Measurements from ENCODE around the gene FLAD1.

FLAD1 gene

DNA sequence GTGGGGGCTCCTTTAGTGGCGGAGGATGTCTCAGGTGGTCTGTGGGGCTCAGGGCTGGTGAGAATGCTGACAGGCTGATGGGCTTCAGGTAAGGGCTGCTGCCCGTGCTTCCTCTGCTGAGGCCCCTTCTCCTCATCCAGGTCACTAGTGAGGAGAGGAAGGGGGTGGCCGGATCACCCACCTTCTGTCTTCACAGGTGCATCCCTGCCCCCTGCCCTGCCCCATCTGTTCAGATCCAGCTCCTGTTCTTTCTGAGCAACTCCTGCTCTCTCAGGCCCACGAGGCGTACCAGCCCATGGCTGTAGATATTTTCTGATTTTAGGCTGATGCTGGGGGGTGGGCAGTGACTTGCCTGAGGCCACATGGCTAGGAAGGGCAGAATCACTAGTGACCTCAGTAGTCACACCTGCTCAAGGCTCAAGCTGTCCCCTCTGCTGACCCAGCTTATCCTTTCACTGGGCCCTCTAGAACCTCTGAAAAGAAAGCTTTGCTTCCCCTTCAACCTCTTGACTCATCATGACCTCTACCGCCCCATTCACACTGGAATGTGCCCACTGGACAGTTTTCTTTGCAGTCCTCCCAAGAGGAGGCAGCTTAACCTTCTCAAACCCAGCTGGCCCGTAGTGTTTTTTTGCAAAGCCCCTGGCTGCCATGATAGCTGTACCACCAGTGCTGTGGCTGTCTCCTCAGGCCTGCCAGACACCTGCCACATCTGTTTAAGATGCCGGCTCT is 35.6 kb downstream of the FLAD1 start:
- no peak for DNase-seq

DNA sequence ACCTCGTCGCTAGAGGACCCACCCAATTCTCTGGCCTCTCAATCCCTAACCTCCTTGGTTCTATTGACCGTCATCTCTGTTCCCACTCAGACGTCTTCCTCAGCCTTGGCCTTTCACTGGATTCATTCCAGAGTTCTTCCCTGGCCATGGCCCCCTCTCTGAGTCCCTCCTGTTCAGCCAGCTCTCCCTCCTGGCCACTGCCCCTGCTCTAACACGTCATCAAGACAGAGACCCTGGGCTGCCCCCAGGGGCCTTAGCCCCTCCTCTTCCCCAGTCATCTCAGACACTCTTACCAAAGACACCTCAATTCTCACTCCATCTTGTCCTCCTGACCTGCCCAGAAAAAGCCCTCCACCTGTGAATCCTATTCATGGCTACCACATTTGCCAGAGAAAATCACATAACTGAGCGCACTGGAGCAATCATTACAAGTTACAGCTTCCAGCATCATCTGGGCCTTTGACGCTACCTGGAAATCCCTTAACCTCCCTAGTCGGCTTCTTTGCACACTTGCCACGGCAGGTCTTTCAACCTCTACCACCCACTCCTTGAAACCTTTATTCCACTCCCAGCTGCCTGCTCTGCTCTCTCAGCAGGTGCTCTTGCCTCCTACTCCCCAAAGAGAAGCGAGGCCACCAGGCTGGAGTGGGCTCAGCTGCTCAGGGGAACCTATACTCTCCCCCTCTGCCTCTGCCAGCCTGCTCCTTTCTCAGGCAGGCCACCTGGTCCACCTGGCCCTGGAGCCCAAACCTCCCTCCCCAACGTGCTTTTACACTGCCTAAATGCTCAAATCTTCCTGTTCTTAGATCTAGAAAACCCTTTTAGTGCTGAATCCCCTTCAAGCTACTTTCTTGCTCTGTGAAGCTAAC is 36.5 kb downstream of the FLAD1 start:
- DNase-seq = no peak

DNA sequence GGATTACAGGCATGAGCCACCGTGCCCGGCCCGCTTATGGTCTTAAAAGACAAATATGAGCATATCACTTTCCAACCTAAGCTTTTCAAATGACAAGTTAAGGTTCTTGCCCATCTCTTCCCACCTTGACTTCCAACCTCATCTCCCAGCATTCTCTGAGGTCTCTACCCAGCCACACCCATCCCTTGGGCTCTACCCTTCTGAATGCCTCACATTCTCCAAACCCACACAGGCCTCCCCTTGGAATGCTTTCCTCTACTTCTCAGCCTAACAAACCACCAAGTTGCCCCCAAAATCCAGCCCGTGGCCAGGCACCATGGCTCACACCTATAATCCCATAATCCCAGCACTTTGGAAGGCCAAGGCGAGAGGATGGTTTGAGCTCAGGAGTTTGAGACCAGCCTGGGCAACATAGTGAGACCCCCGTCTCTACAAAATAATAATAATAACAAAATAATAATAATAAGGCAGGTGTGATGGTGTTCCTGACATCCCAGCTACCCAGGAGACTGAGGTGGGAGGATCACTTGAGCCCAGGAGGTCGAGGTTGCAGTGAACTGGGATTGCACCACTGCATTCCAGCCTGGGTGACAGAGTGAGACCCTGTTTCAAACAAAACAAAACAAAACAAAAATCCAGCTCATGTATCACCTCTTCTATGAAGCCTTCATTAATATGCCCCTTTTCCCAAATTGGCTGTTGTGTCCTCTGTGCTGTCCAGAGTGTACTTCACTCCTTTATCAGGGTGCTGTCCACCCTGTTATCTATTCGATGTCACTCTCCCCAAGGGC is 39.2 kb downstream of the FLAD1 start:
- DNase-seq = no peak

DNA sequence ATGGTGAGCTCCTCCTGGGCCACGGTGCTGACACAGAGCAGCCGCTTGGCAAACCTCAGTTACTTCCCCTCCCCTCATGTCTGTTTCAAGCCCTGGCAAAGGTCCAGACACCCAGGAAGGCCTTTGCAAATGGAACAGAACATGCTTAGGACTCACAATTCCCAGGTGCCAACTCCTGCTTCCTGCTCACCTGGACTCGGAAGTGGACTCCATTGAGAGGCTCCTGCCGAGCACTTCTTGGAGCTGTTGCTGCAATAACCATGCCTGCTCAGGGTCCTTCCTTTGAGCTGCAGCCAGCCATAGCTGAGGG is 39.7 kb downstream of the FLAD1 start:
- no peak for DNase-seq

DNA sequence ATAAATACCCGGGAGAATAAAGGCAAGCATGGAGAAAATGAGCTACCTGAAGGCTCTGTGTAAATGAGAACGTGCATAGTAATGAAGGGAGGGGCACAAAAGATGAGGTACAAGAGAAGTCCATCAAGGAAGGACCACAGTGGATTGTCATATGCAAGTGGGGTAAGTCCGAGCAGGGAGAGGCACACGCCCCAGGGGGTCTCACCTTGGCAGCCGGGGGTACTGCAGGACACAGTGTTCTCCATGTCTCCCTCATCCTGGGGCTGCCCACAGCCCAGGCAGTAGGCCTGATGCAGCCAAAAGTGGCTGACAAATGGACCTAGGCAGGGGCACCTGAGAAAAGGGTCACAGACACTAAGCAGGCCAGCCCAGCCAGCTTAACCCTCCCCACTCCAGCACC is 40.5 kb downstream of the FLAD1 start:
- no peak for DNase-seq

DNA sequence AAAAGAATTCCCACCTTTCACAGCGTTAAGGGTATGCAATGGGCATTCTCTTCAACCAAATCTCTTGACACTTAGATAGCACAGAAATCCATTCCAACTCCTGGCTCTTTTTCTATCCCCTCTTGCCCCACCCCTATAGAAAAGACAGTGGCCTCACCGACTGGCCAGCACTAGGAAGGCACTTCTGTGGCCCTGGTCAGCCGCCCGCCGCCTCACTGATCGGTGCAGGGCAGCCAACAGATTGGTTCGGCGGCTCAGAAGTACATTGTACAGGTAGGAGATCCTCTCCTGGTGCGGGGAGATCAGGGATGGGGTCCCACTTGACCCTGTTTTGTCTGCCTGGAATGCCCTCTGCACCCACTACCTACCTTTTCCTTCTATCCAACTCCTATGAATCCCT is 41.2 kb downstream of the FLAD1 start:
- no peak for DNase-seq

DNA sequence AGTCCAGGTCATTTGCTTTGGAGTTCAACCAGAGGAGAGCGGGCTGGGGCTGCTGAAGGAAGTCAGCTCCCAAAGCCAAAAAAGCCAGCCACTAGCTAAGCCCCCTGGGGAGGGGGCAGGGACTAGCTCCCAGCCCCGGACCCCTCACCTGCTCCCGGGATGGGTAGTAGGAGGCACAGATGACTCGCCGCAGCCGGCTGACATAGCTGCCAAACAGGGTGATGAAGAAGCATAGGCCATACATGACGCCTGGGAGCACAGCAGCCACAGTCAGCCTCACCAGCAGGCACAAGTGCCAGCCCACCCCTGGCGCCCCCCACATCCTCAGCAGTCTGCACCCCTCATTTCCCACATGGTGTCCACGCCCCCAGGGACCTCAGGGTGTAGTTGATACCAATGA is 43.0 kb downstream of the FLAD1 start:
- no peak for DNase-seq

DNA sequence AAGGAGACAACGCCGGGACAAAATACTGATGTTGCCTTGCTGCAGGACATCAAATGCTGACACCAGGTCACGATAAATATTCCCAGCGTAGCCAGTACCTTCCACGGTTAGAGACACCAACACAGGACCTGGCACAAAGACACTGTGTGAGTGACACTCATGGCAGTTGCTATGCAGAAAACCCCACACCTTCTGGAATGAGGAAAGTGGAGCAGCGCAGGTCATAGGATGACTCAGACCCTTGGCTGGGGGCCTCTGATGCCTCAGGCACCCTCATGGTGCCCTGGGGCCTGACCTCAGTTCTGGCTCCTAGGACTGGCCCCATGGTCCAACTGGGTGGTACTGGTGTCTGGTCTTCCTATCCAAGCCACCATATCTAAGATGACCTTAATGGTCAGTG is 43.4 kb downstream of the FLAD1 start:
- DNase-seq = no peak

DNA sequence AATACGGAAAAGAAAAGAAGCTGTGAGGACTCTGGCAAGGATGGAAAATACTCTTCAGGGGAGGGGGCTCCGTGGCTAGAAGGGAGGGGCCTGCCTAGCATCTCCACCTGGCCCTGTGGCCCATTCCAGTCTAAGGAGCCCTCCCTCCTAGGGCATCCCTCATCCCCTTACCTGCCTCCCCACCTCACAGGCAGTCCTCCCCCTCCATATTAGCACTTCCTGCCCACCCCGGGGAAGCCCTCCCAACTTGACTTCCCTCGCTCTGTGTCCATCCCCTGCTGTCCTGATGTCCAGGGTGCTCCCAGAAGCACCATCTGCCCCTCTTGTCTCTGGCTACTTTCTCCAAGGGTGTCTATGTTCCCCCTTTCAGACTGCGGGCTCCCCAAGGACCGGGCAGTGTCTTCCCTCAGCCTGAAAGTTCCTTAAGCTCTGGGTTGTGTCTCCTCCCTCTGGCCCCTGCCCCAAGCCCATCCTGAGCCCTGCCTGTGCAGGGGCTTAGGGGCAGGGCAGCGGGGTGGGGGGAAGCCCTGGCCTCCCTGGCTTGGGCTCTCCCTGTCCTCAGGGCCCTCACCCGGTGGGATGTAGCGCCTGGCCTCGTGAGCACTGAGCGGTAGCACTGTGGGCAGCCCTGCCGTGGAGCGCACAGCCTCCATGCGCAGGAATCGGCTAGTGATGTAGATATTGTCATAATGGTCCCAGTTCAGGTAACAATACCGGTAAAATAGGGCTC is 46.5 kb downstream of the FLAD1 start:
- DNase-seq = no peak

DNA sequence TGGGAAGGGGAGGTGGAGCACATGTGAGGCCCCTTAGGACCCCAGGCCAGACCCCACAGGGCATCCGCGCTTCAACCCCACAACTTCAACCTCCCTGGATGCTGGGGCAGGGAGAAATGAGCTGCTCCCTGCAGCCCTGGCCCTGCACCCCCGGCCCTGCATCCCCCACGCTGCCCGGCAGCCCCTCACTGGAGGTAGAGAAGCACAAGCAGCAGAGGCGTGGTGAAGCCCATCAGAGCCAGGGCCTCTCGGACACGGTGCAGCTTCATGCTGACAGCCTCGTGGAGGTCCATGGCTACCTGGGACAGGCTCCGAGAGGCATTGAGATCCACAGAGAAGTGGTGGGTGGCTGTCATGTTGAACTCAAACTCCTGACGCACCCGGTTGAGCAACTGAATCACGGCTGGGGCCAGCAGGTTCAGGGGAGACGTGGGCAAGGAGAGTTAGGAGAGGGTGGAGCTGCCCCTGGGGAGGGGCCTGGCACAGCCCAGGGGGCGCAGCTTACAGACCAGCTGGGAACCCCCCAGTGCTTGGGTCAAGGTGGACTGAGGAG is 47.2 kb downstream of the FLAD1 start:
- DNase-seq = no peak

DNA sequence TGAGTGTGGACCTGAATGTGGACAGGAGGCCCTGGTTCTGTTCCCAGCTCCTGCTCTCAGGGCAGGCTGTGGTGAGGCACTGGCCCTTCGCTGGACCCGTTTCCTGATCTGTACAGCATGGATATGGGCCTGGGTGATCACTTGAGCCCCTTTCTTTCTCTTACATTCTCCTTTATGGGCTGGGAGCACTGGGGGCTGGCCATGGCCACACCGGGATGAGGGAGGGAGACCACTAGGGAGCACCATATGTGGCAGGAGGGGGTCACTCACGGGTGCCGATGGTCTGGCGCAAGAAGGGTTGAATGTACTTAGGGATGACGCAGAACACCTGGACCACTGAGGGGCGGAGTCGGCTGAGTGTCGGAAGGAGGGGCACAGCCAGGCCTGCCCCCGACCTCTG is 47.8 kb downstream of the FLAD1 start:
- DNase-seq = no peak

DNA sequence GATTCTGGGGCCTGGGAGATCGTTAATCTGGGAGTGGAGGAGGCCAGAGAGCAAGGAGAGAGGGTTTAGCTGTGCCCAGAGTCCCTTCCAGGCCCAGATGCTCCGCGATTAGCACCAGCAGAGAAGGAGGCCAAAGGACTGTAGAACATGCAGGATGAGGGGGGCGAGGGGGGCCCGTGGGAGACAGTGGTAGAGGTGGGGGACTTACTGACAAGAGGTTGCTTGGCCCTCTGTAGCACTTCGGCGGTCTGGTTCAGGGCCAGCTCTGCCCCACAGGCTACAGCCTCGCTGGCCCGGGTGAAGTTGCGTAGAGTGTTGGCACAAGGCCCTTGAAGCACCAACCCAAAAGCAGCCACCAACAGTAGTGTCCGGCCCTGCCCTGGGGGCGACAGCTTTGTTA is 49.7 kb downstream of the FLAD1 start:
- DNase-seq = no peak

DNA sequence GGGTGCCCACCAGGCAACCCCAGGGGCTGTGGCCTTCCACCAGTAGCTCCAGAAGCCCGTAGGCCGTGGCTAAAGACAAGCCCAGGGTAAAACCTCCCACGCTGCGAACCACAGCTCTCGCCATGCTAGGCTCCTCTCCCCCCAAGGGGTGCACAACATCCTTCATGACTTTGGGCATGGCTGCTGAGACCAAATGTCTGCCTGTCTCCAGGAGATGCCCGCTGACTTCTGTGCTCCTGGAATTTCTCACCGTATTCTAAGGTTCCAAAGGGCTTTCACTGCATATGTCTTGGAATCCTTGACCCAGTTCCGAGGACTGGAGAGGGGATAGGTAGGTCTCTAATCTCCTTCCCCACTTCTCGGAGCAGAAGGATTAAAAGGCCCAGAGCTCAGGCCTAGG is 50.4 kb downstream of the FLAD1 start, which contains the start of the genes DCST1 and DCST2:
Gene DCST1 (plus strand): TSS at position 301 of the 400 bp plus-strand sequence. CDS start 213 bp downstream, outside the sequence.
Gene DCST2 (minus strand): TSS at position 258 of the 400 bp plus-strand sequence. CDS start 80 bp downstream, at position 178.
- no peak for DNase-seq

DNA sequence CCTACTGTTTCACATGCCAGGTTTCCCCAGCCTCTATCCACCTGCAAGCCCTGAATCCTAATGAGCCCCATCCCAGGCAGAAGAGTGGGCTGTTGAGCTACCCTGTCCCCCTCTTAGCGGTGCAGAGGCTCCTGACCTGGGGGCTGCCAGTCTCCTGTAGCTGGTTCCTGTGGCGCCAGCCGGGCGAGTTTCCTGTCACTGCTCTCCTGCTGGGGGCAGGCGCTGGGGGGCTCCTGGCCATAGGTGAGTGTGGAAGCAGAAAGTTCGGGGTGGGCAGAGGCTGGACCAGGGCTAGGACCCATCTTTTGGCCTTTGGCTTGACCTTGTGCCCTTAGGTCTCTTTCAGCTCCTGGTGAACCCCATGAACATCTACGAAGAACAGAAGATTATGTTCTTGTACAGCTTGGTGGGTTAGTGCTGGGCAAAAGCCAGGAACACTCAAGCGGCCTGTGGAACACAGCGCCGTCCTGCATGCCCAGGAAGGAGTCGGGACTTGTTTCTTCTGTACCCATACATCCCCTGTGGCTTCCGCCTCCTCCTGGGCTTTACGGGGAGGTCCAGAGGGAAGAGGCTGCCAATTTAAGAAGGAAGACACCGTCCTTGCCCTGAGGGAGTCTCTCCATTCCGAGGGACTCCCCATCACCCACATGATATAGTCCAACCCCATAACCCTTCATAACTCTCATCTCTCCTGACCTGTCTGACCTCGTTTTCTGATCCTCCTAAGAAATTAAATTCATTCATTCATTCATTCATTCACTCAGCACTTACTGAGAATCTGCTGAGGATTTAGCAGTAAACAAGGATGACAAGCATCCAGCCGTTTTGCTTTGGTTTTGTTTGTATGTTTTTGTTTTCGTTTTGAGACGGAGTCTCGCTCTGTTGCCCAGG is 51.4 kb downstream of the FLAD1 start:
- DNase-seq = no peak

DNA sequence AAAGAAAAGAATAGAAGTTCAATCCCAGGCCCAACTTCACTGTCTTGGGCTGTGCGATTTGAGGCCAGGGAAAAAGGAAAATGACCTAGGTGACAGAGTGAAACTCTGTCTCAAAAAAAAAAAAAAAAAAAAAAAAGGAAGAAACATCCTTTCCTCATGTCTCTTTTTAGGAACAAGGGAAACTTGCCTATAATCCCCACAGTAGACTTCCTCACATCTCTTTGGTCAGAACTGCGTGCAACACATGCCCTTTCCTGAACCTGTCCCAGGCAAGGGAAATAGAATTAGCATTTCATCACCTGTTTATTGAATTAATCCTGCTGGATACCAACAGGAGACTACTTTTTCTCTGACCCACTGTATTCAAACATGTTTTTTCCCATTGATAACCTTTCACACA is 52.8 kb downstream of the FLAD1 start:
- DNase-seq = no peak

DNA sequence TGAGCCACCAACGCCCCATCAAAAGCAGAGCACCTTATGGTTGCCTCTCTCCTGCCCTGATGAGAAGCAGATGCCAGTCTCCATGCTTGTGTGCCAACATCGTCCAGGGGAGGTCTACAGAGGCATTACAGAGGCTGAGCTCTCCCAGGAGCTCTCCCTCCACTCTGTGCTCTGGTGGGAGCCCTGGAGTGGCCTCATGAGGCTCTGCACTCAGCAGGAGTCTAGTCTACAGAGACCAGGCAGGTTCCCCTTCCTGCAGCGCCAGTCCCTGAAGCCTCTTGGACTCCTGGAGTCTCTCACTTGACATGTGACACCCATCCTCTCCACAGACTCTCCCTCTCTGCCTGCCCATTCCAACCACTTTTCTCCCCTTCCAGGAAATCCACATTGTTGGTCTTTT is 53.9 kb downstream of the FLAD1 start:
- no peak for DNase-seq

DNA sequence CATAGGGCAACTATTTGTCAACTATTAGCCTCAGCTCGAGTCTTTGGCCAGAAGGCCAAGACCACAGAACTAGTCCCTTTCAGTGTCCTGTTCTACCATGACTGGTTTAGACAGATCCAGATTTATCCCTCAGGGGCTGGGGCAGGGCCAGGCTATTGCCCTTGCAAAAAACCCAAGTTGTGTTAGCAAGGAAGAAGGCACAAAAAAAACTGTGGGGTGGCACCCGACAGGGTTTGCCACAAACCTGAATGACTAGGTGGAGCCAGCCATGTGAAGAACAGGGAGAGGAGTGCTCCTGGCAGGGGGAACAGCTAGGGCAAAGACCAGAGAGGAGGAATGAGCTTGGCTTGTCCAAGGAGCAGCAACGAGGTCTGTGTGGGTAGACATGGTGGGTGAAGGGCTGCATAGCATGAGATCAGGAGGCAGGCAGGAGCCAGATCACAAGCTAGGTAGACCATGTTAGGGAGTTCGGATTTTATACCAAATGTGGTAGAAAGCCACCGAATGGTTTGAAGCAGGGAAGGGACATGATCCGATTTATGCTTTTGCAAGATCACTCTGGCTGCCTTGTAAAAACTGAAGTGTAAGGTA is 54.8 kb downstream of the FLAD1 start:
- no peak for DNase-seq

DNA sequence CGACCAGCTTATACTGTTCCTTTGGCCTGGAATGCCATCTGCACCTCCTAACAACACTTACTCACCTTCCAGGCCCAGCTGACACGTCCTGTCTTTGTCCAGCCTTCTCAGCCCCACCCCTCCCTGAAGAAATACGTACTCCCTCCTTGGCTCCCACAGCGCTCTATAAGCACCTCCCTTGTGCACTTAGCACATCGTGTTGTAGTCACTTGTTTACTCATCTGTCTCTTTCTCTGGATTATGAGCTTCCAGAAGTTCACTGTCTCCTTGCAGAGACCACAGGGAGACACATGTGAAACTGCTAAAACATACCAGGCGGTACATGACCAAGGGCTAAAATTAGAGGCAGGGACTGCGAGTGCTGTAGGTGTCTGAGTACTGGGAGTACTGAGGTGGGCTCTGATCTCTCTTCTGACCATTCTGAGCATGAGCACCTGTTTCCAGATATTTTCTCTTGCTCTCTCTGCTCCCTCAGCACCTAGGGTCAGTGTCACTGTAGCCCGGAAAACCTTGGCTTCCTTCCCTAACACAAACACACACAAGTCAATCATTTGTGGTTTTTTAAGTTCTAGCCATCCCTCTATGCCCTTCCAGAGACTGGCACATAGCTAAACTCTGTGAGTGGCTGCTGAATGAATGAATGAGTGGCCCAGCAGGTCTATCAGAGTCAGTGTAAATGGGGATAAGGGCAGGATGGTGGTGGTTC is 55.6 kb downstream of the FLAD1 start:
- DNase-seq = no peak

DNA sequence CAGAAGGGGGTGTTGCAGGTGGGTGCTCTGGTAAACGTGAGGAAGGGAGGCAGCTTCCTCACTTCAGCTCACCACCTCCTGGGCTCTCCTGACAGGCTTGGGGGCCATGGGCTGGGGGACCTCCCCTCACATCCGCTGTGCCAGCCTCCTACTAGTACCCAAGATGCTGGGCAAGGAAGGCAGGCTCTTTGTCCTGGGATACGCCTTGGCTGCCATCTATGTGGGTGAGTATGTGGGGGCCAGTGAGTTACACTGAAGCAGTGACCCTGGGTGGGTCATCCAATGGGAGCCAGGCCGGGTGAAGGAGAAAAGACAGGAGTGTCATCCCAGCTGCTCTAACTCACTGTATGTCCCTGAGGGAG is 56.1 kb downstream of the FLAD1 start:
- DNase-seq = no peak

DNA sequence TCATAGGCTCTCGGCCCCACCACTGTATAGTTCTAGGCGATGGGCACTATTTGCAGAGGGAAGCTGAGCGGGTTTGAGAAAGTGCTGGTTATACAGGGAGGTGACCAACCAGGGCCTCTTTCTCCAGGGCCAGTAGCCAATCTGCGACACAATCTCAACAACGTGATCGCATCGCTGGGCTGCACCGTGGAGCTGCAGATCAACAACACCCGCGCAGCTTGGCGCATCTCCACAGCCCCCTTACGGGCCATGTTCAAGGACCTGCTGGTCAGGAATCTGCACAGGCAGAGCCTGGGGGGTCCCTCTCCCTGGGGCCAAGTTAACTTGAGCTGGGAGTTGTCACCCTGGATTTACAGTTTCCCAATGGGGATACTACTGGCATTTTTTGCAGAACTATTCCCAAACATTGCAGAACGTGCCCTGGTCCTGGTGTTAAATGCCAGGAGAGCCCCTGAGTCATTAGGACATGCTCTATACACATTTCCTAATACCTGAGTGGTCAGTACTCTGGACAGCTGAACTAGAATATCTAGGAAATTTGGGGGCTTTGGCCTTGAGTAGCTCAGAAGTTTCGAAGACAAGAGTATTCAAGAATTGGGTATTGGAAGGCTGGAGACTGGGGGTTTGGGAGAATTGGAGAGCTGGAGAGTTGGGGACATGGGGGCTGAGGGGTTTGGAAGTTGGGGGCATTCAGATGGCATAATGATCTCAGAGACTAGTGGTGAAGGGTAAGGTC is 57.4 kb downstream of the FLAD1 start:
- DNase-seq = no peak
